ENCODE data around the gene COPZ2.

The COPZ2 gene

DNA sequence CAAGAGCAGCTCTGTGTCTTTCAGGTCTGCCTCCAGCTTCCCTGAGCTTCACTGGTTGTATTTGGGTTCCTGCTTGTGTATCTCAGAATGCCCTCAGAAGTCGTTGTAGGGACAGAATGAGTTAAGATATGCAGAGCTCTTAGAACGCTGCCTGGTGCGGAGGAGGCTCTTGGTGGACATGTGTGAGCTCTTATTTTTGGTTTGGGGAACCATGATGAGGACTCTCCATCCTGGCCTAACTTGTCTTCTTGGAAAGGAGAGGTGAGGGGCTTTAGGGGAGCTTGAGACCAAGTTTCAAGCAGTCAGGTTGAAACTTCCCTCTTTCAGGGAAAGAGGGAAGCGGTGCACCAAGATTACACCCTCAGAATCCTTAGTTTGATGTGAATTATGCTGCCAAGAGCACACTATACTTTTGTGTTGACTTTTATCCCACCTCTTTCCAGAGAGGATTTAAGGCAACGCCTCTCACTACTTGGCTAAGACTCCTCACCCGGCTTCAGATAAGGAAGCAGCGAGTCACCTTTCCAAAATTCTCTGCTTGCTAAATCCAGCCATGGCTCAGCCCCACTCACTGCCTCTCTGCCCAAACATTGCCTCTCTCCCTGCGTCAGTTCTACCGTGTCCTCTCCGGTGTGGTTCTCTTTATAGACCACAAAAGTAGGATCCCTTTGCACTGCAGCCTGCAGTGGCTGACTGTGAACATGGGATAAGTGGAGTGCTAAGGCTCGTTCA is 53.9 kb downstream of the COPZ2 start:
- DNase-seq (ENCODE audit: low spot score): no peak

DNA sequence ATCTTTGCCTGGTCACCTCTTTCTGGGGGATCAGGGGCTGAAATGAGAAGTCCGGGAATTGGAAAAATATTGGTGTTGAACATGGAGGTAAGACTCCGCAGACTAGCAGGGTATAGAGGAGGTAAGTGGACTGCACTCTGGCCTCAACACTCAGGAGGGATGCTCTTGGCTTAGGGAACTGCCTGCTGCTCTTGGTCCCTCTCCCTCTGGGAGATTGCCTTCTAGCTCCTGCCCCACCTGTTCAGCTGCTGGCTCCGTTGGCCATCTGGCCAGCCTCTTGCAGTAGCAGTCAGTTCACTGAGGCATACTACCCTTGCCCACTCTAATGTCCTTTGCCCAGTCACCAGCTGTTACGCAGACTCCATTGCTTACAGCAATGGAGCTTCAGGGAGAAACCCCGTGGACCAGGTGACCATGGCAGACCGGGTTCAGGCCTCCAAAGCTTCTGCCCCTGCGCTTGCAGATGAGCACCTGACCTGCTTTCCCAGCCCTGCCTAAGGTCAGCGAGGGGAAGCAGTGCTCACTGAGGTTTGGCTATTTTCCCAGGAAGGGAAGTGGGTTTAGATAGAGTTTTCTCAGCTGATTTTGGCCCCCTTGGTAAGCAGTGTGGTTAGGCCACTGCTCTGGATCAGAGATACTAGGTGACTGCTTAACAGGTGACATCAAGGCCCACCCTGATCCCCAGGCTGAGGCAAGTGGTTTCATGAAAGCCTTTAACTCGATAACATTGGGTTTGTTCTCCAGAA is 54.8 kb downstream of the COPZ2 start:
- DNase-seq (ENCODE audit: low spot score): no peak

DNA sequence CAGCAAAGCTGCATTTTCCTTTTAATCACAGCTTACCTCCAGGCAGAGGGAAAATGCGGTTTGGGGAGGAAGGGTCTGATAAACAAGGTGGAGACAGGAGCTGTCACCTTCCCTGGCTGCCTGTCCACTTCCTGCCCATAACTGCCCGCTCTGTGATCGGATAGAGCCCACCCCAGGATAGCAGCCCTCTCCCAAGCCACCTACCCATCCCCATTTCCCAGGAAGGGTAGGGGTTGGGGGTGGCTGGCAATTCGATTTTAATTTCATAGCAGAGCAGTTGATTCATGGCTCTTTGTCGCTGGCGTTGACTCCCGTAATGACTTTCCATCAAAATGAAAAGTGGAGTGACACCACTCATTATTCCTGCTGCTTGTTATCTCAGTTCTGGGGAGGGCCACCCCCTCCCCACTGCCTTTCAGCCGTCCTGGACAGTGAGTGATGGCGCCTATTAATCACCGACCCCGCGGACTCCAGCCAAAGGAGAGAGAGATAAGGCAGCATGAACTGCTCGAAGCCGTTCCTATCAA is 55.4 kb downstream of the COPZ2 start:
- no peak for DNase-seq (ENCODE audit: low spot score)

DNA sequence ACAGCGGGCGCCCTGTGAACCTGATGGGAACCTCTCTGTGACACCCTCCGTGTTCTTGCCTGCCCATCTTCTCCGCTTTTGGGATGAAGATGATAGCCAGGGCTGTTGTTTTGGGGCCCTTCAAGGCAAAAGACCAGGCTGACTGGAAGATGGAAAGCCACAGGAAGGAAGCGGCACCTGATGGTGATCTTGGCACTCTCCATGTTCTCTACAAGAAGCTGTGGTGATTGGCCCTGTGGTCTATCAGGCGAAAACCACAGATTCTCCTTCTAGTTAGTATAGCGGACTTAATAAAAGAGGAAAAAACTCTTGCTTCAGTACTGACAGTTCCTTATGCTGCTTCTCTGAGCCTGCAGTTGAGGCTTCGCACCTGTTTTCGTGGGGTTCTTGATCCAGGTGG is 56.1 kb downstream of the COPZ2 start:
- no peak for DNase-seq (ENCODE audit: low spot score)

DNA sequence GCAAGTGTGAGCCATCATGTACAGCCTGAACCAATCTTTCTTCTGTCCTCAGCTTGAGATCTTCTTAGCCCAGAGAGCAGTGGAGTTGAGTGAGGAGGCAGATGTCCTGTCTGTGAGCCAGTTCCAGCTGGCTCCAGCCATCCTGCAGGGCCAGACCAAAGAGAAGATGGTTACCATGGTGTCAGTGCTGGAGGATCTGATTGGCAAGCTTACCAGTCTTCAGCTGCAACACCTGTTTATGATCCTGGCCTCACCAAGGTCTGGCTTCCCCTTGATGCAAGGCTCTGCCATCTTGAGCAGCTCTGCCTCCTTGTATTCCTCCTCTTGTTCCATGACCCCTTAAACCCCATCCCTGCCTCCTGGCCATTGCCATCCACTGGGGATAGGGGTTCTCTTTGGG is 57.1 kb downstream of the COPZ2 start:
- no peak for DNase-seq (ENCODE audit: low spot score)

DNA sequence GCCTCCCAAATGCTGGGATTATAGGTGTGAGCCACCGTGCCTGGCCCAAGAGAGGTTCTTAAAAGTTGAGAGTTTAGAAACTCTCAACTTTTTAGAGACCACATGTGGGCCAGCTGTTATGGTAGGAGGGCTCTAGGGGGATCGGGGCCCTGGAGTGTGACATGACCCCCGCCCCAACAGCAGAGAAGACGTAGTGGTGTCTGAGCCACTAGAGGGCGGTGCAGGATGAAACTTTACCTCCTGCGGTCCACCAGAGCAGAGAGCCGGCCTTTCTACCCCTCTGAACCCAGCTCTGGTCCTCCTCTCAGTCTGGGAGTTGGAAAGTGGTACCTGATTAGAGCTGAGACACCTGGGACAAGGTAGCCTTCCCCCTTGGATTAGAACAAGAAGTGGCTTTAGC is 59.3 kb downstream of the COPZ2 start:
- peak; percentile 51 for DNase-seq (ENCODE audit: low spot score)

Data from hematopoietic multipotent progenitor cell treated with erythropoietin and hydrocortisone succinate and interleukin-3 and kit ligand, for 17 days (in vitro differentiated cells).